ENCODE measurements around the gene MGAM2.

The MGAM2 gene

DNA sequence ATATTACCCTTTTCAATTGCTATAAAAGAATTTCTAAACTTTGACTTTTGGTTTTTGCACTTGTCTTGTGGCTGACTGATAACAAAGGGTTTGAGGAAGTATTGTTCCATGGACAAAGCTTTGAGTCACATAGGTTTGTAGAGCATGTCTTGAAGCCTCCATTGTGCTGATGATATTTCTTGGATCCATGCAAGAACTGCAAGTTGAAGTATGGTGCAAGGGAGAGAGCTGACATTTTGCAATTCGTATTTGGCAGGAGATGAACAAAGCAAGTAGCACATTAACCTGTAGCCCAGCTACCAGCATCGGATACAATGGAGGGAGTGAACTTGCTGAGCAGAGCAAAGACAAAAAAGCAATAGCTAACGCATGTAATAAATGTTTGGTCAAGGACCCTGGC is 23.4 kb downstream of the MGAM2 start:
- TF ChIP-seq, protein P1, sequence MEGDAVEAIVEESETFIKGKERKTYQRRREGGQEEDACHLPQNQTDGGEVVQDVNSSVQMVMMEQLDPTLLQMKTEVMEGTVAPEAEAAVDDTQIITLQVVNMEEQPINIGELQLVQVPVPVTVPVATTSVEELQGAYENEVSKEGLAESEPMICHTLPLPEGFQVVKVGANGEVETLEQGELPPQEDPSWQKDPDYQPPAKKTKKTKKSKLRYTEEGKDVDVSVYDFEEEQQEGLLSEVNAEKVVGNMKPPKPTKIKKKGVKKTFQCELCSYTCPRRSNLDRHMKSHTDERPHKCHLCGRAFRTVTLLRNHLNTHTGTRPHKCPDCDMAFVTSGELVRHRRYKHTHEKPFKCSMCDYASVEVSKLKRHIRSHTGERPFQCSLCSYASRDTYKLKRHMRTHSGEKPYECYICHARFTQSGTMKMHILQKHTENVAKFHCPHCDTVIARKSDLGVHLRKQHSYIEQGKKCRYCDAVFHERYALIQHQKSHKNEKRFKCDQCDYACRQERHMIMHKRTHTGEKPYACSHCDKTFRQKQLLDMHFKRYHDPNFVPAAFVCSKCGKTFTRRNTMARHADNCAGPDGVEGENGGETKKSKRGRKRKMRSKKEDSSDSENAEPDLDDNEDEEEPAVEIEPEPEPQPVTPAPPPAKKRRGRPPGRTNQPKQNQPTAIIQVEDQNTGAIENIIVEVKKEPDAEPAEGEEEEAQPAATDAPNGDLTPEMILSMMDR (IDR thresholded peaks at IDR 0.05; ENCODE audit: borderline replicate concordance, insufficient read depth, low read depth, low read length) = no peak

DNA sequence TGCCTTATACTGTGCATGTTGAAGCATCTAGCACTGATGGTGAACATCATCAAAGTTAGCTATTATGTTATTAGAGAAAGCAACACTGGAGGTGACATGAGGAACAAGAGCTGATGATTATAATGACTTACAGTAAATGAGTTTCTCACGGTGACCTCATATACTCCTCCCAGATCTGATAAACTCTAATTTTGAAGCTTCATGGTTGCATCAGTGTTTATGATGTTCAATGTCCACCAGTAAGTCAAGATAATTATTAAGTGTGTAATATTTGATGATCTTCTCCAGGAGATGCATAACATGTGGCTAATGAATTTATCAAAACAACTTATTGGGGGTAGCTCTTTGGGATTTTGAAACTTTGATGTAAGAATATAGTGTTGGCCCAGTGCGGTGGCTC is 27.5 kb downstream of the MGAM2 start:
- TF ChIP-seq, protein P1 (IDR thresholded peaks at IDR 0.05; ENCODE audit: borderline replicate concordance, insufficient read depth, low read depth, low read length) = no peak
- H3K4me3 ChIP-seq (ENCODE audit: low read depth, low read length) = no peak overlapping the region

More for the DNA sequence above, 23.4 kb downstream of the MGAM2 start:
- no peak overlapping the region for H3K4me3 ChIP-seq (ENCODE audit: low read depth, low read length)

DNA sequence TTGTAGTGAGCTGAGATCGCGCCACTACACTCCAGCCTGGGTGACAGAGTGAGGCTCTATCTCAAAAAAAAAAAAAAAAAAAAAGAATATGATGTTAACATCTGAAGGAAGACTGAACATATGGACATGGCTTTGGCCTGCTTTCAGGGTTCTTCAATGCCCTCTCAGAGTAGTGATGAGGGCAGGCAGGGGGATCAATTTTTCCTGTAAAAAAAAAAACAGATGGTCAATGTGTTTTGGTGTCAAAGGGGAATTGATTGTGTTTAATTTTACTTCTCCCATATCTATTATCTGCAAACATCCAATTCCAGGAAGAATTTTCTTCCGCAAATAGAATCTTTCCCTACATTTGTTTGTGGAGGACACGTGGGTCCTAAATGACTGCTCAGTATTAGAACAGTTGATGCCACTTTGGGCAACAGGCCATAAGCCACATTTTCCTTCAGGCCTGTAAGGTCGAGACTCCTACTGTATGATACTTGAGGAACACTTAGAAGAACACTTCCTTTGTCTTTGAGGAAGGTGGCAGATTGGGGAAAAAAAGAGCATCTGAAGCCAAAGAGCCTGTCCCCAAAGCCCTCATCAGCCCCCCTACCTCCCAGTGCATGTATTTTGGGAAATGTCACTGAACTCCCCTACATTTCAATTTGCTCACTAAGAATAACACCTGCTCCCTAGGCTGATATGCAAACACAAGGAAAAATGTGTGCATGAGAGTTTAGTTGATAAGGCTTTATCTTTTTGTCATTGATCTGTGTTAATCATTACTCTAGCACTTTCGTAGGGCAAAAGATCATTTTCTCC is 28.3 kb downstream of the MGAM2 start:
- no peak overlapping the region for H3K4me3 ChIP-seq (ENCODE audit: low read depth, low read length)
- TF ChIP-seq, protein P1 (IDR thresholded peaks at IDR 0.05; ENCODE audit: borderline replicate concordance, insufficient read depth, low read depth, low read length) = no peak

DNA sequence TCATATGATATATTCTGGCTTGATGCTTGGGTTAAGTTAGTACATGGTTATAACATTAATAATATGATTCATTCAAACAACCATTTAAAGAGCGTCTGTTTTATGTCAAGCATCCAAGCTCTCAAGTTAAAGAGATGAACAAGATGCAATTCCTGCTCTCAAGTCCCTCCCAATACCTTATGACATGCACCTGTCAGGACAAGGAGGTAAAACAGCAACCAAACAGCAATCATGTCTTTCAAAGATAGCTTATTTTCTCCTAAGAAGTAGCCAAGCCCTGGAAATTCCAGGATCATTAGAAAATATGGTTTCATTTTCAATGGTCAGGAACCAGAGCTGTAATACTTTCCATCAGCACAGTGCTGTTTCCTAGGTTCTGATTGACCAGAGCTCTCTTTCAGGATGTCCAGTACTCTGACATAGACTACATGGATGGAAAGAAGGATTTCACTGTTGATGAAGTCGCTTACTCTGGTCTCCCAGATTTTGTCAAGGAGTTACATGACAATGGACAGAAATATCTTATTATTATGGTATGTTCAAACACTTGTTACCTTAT is 29.0 kb downstream of the MGAM2 start:
- TF ChIP-seq, protein P1 (IDR thresholded peaks at IDR 0.05; ENCODE audit: borderline replicate concordance, insufficient read depth, low read depth, low read length) = no peak
- H3K4me3 ChIP-seq (ENCODE audit: low read depth, low read length) = no peak overlapping the region

DNA sequence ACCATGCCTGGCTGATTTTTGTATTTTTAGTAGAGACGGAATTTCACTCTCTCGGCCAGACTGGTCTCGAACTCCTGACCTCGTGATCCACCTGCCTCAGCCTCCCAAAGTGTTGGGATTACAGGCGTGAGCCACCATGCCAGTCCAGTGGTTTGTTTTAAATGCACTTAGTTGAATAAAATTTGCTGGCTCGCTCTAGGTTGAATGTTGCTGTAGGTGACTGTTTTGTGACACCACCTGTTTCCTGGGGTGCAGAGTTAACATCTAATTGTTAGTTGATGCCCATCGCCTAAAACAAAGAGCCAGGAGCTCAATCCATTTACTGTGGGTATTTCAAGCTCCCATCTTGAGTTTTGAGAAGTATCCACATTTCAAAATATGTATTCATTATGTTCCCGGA is 31.2 kb downstream of the MGAM2 start:
- TF ChIP-seq, protein P1 (IDR thresholded peaks at IDR 0.05; ENCODE audit: borderline replicate concordance, insufficient read depth, low read depth, low read length) = no peak
- no peak overlapping the region for H3K4me3 ChIP-seq (ENCODE audit: low read depth, low read length)

DNA sequence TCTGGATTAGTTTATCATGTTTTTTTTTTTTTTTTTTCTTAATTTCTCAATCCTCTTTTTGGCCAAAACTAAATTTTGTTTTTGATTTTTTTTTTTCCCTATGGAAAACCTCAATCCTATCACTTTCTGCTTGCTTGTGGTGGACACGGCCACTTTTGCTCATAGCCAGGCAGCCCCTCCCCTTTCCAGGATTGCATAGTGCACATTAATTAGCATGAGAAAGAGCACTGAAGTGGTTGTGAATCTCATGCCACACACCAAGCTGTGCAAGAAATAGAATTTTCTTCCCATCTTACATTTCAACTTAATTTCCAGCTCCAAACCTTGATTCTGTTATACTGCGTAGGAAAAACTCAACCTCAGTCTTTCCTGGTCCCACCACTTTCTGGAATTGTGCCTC is 34.6 kb downstream of the MGAM2 start:
- TF ChIP-seq, protein P1 (IDR thresholded peaks at IDR 0.05; ENCODE audit: borderline replicate concordance, insufficient read depth, low read depth, low read length) = no peak

DNA sequence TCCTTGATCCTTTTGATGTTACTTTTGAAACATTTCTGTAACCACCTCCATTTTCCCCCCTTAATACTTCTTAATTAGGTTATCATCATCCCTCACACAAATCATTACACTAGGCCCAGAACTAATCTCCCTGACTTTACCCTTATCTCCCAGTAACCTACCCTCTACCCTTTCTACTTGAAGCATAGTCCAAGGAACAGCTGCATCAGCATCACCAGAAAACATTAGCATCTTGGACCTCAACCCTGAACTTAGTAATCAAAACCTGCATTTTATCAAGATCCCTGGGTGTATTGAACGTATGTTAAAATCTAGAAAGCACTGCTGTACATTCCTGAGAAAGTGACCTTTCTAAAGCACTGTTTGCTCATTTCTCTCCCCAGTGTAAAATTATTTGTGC is 38.8 kb downstream of the MGAM2 start:
- H3K4me3 ChIP-seq (ENCODE audit: low read depth, low read length) = no peak overlapping the region
- TF ChIP-seq, protein P1 (IDR thresholded peaks at IDR 0.05; ENCODE audit: borderline replicate concordance, insufficient read depth, low read depth, low read length) = no peak

More for the DNA sequence above, 34.6 kb downstream of the MGAM2 start:
- H3K4me3 ChIP-seq (ENCODE audit: low read depth, low read length) = no peak overlapping the region
